GM12873 (cell line): ENCODE results near the gene ZNF865.

Experiments used
- CTCF ChIP-seq: IDR thresholded peaks from 2 replicates; pipeline ENCODE4 v1.5.1; 2012; ENCODE audit warnings: low read depth, mild to moderate bottlenecking, moderate library complexity, low read length, control low read depth; ENCODE audit not compliant: insufficient read depth; ENCODE audit errors: missing control alignments

The ZNF865 gene

GRCh38 chr19:55636723-55637122, 31.3 kb downstream of the ZNF865 start:
- no peak for TF ChIP-seq CTCF

- TF ChIP-seq CTCF, result no peak
Measured at GRCh38 chr19:55637534-55637933, 32.1 kb downstream of the ZNF865 start.

GRCh38 chr19:55638864-55639359, 33.5 kb downstream of the ZNF865 start:
- peak; percentile 69 for TF ChIP-seq CTCF

- peak; percentile 64 for TF ChIP-seq CTCF
Measured at GRCh38 chr19:55640043-55640576, 34.7 kb downstream of the ZNF865 start.

- TF ChIP-seq CTCF, result no peak
Measured at GRCh38 chr19:55640577-55641425, 35.4 kb downstream of the ZNF865 start, which contains the start of gene ZNF580. Gene ZNF580, plus strand, starts transcription at chr19:55641002. Its CDS starts 1,507 bp downstream, at chr19:55642509.

GRCh38 chr19:55641426-55642152, 36.1 kb downstream of the ZNF865 start:
- TF ChIP-seq CTCF, result no peak
